ENCODE data around the gene SIN3A. TPM values are rescaled to one million over a fixed set of nuclear protein-coding genes. Genes with fewer than 3 reads are reported as not detected.
"Not testable (repeated sequence)": the region's sequence is repeated elsewhere in the genome, so short reads cannot be mapped to it uniquely, and the experiment has no call there.

Gene SIN3A
- total RNA-seq, 2 donors from 2014 or later: 16.0 to 25.5 TPM

DNA sequence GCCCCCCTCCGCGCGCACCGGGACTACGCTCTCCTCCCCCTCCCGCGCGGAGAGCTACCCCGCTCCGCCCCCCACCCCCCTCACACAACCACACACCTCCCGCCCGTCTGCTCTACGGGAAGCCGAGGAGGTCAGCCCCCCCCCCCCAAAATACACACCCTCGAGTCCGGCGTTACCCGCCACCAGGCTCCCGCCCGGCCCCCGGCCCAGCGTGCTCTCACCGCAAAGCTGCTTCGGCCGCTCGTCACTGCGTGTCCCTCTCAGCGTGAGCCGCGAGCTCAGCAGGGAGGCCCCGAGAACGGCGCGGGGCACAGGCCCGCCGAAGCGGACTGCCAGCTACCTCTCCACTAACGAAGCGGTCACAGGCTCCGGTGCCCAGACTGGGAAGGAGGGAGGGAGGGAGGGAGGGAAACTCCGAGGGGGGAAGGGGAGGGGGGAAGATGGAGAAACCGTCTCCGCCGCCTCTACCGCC lies 252 bp downstream of the SIN3A start:
- H3K27me3 ChIP-seq: no peaks in the 10 kb centered on the region
- H3K36me3 ChIP-seq: no peaks in the 10 kb centered on the region
- H3K9me3 ChIP-seq: no peaks in the 10 kb centered on the region
- DNase-seq (ENCODE audit: low spot score): no peak
- peaks cover 0 to 35% of the 10 kb centered on the region in 2 donors for H3K4me1 ChIP-seq
- peak overlapping the region; percentile 92 to 97 for H3K4me3 ChIP-seq
- TF ChIP-seq, protein P1, sequence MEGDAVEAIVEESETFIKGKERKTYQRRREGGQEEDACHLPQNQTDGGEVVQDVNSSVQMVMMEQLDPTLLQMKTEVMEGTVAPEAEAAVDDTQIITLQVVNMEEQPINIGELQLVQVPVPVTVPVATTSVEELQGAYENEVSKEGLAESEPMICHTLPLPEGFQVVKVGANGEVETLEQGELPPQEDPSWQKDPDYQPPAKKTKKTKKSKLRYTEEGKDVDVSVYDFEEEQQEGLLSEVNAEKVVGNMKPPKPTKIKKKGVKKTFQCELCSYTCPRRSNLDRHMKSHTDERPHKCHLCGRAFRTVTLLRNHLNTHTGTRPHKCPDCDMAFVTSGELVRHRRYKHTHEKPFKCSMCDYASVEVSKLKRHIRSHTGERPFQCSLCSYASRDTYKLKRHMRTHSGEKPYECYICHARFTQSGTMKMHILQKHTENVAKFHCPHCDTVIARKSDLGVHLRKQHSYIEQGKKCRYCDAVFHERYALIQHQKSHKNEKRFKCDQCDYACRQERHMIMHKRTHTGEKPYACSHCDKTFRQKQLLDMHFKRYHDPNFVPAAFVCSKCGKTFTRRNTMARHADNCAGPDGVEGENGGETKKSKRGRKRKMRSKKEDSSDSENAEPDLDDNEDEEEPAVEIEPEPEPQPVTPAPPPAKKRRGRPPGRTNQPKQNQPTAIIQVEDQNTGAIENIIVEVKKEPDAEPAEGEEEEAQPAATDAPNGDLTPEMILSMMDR (IDR thresholded peaks at IDR 0.05): no peak
- H3K27ac ChIP-seq: peak overlapping the region; percentile 100

DNA sequence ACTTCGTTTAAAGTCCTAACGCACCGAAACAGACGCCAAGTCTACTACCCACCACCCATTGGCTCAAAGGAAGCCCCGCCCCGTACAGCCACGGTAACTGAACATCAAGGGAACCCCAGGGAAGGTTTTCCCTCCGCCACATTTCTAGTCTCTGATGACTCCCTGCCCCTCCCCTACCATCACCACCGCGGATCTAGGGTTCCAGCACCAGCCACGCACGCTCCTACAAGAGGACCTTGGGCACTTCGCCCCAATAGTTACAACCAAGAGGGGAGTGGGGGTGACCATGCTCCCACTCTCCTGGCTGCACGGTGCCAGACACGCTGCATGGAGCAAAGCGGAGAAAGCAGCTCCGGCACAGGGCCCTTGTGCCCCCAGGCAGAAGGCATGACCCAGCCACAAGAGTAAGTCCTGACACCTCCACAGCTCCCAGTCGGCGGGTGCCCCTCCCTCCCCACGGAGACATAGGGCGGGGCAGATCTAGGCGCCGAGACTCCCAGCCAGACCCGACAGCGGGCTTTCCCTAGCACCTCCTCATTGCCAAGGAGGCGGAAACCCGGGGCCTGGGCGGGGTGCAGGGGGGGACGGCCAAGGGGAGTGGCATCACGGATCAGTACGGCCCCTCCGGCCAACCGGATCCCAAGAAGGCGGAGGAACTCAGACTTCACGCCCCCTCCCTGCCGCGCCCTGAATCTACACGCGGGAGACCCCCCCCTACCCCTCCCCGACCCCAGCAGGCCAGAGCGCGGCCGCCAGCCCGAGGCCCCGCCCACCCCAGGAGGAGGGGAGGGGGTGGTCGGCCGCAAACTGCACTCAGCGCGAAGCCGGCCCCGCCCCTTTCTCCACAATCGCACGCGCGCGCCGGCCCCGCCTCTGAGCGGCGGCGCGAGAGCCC lies 936 bp downstream of the SIN3A start:
- Histone ChIP-seq H3K9me3 (no peaks in the 10 kb centered on the region), H3K4me1 (peaks cover 0 to 33% of the 10 kb centered on the region in 2 donors), H3K27me3 (no peaks in the 10 kb centered on the region), H3K4me3 (peak overlapping the region; percentile 92 to 97), H3K27ac (peak overlapping the region; percentile 100), H3K36me3 (no peaks in the 10 kb centered on the region)
- TF ChIP-seq, protein P1 (IDR thresholded peaks at IDR 0.05): peak in 1 of 2 donors; percentile 29
- DNase-seq (ENCODE audit: low spot score): peak; percentile 98

- Histone ChIP-seq H3K36me3 (no peaks in the 10 kb centered on the region), H3K4me3 (peak overlapping the region; percentile 92 to 97), H3K27me3 (no peaks in the 10 kb centered on the region), H3K27ac (peak overlapping the region; percentile 100), H3K9me3 (no peaks in the 10 kb centered on the region), H3K4me1 (peaks cover 0 to 33% of the 10 kb centered on the region in 2 donors)
- TF ChIP-seq, protein P1 (IDR thresholded peaks at IDR 0.05): no peak
- no peak for DNase-seq (ENCODE audit: low spot score)
Measured at GRCh38 chr15:75449585-75450306, 1.7 kb downstream of the SIN3A start.

- peaks cover 0 to 34% of the 10 kb centered on the region in 2 donors for H3K4me1 ChIP-seq
- H3K27ac ChIP-seq; H3K36me3 ChIP-seq; H3K9me3 ChIP-seq; H3K27me3 ChIP-seq; DNase-seq (ENCODE audit: low spot score); H3K4me3 ChIP-seq: not testable (repeated sequence)
Measured at GRCh38 chr15:75448171-75448570, 3.3 kb downstream of the SIN3A start.

DNA sequence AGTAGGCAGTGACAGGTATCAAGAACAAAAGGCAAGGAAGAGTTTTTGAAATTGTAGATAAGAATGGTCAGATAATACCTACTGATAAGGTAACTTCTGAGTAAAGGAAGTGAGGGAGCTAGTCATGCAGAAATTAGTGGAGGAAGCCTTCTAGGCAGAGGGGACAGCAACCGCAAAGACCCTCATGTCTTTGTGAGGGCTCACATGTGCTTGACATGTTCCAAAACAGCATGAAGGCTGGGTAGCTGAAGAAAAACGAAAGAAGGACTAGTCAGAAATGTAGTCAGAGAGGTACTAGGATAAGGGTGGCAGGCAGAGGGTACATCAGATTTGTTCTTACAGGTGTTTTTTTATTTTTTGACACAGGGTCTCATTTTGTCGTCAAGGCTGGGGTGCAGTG lies 5.3 kb downstream of the SIN3A start:
- TF ChIP-seq, protein P1 (IDR thresholded peaks at IDR 0.05): no peak
- no peak overlapping the region for H3K27ac ChIP-seq

DNA sequence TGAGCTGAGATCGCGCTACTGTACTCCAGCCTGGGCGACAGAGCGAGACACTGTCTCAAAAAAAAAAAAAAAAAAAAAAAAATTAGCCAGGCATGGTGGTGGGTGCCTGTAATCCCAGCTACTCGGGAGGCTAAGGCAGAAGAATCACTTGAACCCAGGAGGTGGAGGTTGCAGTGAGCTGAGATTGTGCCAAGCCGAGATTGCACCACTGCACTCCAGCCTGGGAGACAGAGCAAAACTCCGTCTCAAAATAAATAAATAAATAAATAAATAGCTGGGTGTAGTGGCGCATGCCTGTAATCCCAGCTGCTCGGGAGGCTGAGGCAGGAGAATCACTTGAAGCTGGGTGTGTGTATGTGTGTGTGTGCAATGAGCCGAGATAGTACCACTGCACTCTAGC lies 6.2 kb downstream of the SIN3A start:
- H3K27ac ChIP-seq; H3K36me3 ChIP-seq; H3K4me3 ChIP-seq; H3K9me3 ChIP-seq; H3K27me3 ChIP-seq; DNase-seq (ENCODE audit: low spot score): not testable (repeated sequence)
- H3K4me1 ChIP-seq: peaks cover 0 to 25% of the 10 kb centered on the region in 2 donors

More for the DNA sequence above, 5.3 kb downstream of the SIN3A start:
- H3K4me1 ChIP-seq: peaks cover 0 to 26% of the 10 kb centered on the region in 2 donors
- no peaks in the 10 kb centered on the region for H3K9me3 ChIP-seq
- no peaks in the 10 kb centered on the region for H3K27me3 ChIP-seq
- DNase-seq (ENCODE audit: low spot score): no peak
- H3K36me3 ChIP-seq: no peaks in the 10 kb centered on the region
- H3K4me3 ChIP-seq: no peak overlapping the region

GRCh38 chr15:75443972-75444453 lies 7.5 kb downstream of the SIN3A start:
- H3K4me1 ChIP-seq: peaks cover 0 to 12% of the 10 kb centered on the region in 2 donors
- H3K9me3 ChIP-seq; DNase-seq (ENCODE audit: low spot score); H3K27ac ChIP-seq; H3K36me3 ChIP-seq; H3K27me3 ChIP-seq; H3K4me3 ChIP-seq: not testable (repeated sequence)

All from right atrium auricular region (tissue), 2 donors.